Purkinje cell (primary cell): ENCODE results near the gene PDXK. TPM values are rescaled to one million over a fixed set of nuclear protein-coding genes. Genes with fewer than 3 reads are reported as not detected.

Source experiments
- polyA plus RNA-seq: library from polyadenylated mRNA; unstranded; fragments of >200 nt; fragmentation: Nextera tagmentation; gene quantifications from 2 replicates; pipeline ENCODE4 v1.2.1, GENCODE V29; 2014

Gene PDXK
- 12.9 and 14.2 TPM in 2 replicates for polyA plus RNA-seq

DNA sequence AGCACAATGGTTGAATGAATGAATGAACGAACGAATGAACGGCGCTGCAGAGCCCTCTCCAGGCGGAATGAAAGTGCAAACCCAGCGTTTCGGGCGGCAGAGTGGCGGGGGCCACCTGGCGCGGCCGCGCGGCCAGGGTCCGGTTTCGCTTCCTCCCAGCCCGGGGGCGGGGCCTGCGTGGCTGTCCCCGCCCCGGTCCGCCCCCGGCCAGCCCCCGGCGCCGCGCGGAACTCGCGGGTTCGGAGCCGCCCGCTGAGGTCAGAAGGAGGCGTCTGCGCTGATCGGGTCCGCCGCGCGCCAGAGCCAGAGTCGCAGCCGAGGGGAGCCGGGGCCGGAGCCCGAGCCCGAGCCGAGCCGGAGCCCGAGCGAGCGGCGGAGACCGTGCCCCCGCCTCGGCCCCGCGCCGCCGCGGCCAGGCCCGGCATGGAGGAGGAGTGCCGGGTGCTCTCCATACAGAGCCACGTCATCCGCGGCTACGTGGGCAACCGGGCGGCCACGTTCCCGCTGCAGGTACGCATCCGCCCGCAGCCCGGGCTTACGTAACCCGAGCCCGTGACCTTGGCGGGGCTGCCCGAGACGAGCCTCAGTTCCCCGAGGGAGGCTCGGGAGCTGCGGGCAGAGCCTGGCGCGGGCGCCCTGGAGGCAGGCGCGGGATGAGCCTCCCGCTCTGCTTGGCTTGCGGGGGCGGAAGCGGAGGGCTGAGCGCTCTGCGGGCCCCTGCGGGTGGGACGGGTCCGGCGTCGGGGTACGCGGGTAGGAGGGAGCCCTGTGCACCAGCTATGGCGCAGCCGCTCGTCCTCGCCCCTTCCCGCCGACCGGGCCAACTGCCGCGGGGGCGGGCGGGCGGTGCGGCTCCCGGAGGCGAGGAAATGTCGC is at the start of gene PDXK:
TSS of gene PDXK (plus strand) at position 258 of the 876 bp plus-strand sequence. CDS start at position 424, 166 bp downstream.

DNA sequence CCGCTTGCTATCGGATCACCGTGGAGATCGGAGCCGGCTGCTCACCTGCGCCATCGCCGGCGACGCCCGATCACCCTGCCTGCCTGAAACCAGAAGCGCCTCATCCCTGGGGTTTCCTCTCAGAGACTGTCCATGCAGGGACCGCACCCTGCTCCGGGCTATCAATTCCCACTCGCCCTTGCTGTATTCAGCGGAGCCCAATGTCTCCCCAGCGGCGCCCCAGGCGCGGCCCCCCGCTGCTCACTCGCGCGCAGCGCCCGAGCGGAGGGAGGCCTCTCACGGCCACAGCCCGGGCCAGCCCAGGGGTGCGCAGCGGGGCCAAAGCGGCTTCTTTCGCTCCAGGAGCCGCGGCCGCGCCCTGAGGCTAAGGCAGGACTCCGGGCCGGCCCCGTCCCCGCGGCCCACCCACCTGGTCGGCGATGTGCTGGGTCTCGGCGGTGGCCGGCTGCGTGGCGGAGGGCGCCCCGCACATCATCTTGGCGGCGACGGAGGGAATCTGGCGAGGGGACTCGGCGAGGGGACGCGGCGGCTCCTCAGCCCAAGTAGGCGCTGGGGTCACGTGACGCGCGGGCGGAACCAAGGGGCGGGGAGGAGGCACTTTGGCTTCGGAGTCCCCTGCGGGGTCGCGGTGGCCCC is 57.0 kb downstream of the PDXK start, which contains the start of gene CSTB:
TSS of gene CSTB (minus strand) at position 514 of the 636 bp plus-strand sequence. CDS start at position 475, 39 bp downstream.

DNA sequence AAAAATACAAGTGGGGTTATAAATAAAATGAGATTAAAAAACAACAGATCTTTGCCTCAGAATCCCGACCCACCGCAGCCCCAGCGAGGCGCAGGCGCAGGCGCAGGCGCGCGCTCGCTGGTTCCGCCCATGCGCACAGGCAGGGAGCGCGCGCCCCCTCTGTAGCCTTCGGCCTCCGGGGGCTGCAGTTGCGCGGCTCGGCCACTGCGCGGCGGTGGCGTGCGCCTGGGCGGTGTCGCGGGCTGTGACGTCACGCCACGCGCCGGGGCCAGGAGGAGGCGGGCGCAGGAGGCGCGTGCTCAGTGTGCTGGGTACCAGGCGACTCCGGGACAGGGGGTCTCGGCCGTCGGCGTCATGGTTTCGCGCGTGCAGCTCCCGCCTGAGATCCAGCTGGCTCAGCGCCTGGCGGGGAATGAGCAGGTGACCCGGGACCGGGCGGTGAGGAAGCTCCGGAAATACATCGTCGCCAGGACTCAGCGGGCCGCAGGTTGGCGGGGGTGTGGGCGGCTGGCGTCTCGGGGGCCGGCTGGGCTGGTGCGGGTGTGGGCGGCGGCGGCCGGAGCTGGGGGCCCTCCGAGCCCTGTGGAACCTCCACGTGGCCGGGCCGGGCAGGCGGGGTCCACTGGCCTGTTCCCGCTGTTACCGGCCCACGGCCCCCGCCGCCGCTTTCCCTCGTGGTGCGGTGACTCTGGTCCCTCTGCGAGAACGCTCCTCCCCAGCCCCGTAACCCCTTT is 70.5 kb downstream of the PDXK start, which contains the start of gene RRP1:
TSS of gene RRP1 (plus strand) at position 302 of the 734 bp plus-strand sequence. CDS start at position 355, 53 bp downstream.

Other genes with a start within 250 kb of the PDXK start
- not detected in 2 replicates for gene HSF2BP, start 59.6 kb upstream of the PDXK start, polyA plus RNA-seq
- 4.4 and 4.9 TPM in 2 replicates for gene RRP1B, start 59.6 kb upstream of the PDXK start, polyA plus RNA-seq
- 28.3 and 33.8 TPM in 2 replicates for gene CSTB, start 57.2 kb downstream of the PDXK start, polyA plus RNA-seq
- 0.27 and 0.55 TPM in 2 replicates for gene RRP1, start 70.4 kb downstream of the PDXK start, polyA plus RNA-seq
- gene AGPAT3, start 146.1 kb downstream of the PDXK start, polyA plus RNA-seq = 6.7 and 6.8 TPM in 2 replicates